Liver (tissue), 9 donors: ENCODE measurements around the gene AKAP13. TPM values are rescaled to one million over a fixed set of nuclear protein-coding genes. Genes with fewer than 3 reads are reported as not detected.

ENCODE experiments used
- DNase-seq: peaks from one replicate; pipeline ENCODE4 v3.0.0-alpha.2; 2017; ENCODE audit warnings: low spot score
- H3K27ac ChIP-seq, 2 donors: one replicate each; pipeline ENCODE4 v1.7.0; 2013; ENCODE audit warnings: inconsistent platforms in 2 of 2, low read length in 2 of 2, control low read depth in 1 of 2, low read depth in 1 of 2, mild to moderate bottlenecking in 1 of 2
- H3K27me3 ChIP-seq, 4 donors: one replicate each; pipeline versions ENCODE4 v1.6.1 to v1.7.0; 2013; ENCODE audit warnings: low read length in 3 of 4, inconsistent platforms in 1 of 4, mild to moderate bottlenecking in 1 of 4, moderate library complexity in 1 of 4; ENCODE audit not compliant: control insufficient read depth in 4 of 4, insufficient read depth in 4 of 4
- H3K36me3 ChIP-seq, 4 donors: one replicate each; pipeline versions ENCODE4 v1.6.1 to v1.7.0; 2013; ENCODE audit warnings: low read length in 3 of 4, mild to moderate bottlenecking in 3 of 4, low read depth in 1 of 4, moderate library complexity in 1 of 4; ENCODE audit not compliant: control insufficient read depth in 4 of 4, insufficient read depth in 3 of 4
- H3K4me1 ChIP-seq, 4 donors: one replicate each; pipeline versions ENCODE4 v1.6.1 to v1.7.0; 2013; ENCODE audit warnings: low read length in 3 of 4, mild to moderate bottlenecking in 3 of 4, moderate library complexity in 1 of 4; ENCODE audit not compliant: control insufficient read depth in 4 of 4, insufficient read depth in 4 of 4
- H3K4me3 ChIP-seq, 3 donors: one replicate each; pipeline versions ENCODE4 v1.6.1 to v1.7.0; 2013; ENCODE audit warnings: low read length in 3 of 3, control low read depth in 1 of 3, low read depth in 1 of 3, mild to moderate bottlenecking in 1 of 3
- H3K9ac ChIP-seq, 2 donors: one replicate each; pipeline ENCODE4 v1.7.0; 2013; ENCODE audit warnings: low read length in 2 of 2, mild to moderate bottlenecking in 2 of 2, moderate library complexity in 2 of 2, control low read depth in 1 of 2, low read depth in 1 of 2
- H3K9me3 ChIP-seq, 4 donors: one replicate each; pipeline versions ENCODE4 v1.6.1 to v1.7.0; 2013; ENCODE audit warnings: low read length in 3 of 4; ENCODE audit not compliant: control insufficient read depth in 4 of 4
- CTCF ChIP-seq: fragments of 150-350 bp; IDR thresholded peaks from 2 replicates; pipeline ENCODE4 v1.5.1; 2017; ENCODE audit warnings: improper control_type of control experiment, low read depth, low read length; ENCODE audit not compliant: missing input control
- EGR1 ChIP-seq, 2 donors: IDR thresholded peaks; 2 replicates each; pipeline ENCODE4 v1.6.1; 2016 to 2018; ENCODE audit warnings: antibody characterized with exemption in 2 of 2, low read depth in 2 of 2
- GABPA ChIP-seq, 2 donors: IDR thresholded peaks in 1 of 2; conservative IDR thresholded peaks in 1 of 2; 2 replicates each; pipeline ENCODE4 v1.6.1; 2016; ENCODE audit warnings: antibody characterized with exemption in 2 of 2, mild to moderate bottlenecking in 1 of 2, moderate library complexity in 1 of 2
- HNF4A ChIP-seq, 2 donors: conservative IDR thresholded peaks; 2 replicates each; pipeline ENCODE4 v1.6.1; 2016; ENCODE audit warnings: antibody characterized with exemption in 2 of 2, mild to moderate bottlenecking in 2 of 2
- HNF4G ChIP-seq: IDR thresholded peaks from 2 replicates; pipeline ENCODE4 v1.6.1; 2016; ENCODE audit warnings: antibody characterized with exemption
- JUND ChIP-seq, 2 donors: IDR thresholded peaks; 2 replicates each; pipeline ENCODE4 v1.6.1; 2016; ENCODE audit warnings: antibody characterized with exemption in 2 of 2
- NR2F2 ChIP-seq: IDR thresholded peaks from 2 replicates; pipeline ENCODE4 v1.6.1; 2016; ENCODE audit warnings: antibody characterized with exemption
- RAD21 ChIP-seq, 2 donors: IDR thresholded peaks; 2 replicates each; pipeline ENCODE4 v1.6.1; 2016; ENCODE audit warnings: antibody characterized with exemption in 2 of 2, mild to moderate bottlenecking in 2 of 2
- REST ChIP-seq: IDR thresholded peaks from 2 replicates; pipeline ENCODE4 v1.6.1; 2016; ENCODE audit warnings: antibody characterized with exemption, mild to moderate bottlenecking
- SP1 ChIP-seq: IDR thresholded peaks from 2 replicates; pipeline ENCODE4 v1.6.1; 2018; ENCODE audit warnings: antibody characterized with exemption, mild to moderate bottlenecking
- TAF1 ChIP-seq: conservative IDR thresholded peaks from 2 replicates; pipeline ENCODE4 v1.6.1; 2016; ENCODE audit warnings: antibody characterized with exemption, mild to moderate bottlenecking
- WGBS: extraction: QIAGEN DNeasy Blood & Tissue Kit; methylation state at CpG from one replicate; pipeline ENCODE4 v1.1.7; 2013; 5-methylcytosine and 5-hydroxymethylcytosine counted together
- polyA plus RNA-seq, 2 donors: library from polyadenylated mRNA; stranded (reverse) in 1 of 2; unstranded in 1 of 2; fragments of 200-250 nt in 1 of 2; fragments of >200 nt in 1 of 2; fragmentation: Nextera tagmentation in 1 of 2; extraction: Ambion mirVana in 1 of 2; gene quantifications; one replicate each; pipeline versions ENCODE4 v1.2.1 to v1.2.3, GENCODE V29; 2013 to 2015
- total RNA-seq, 2 donors: library from RNA; depleted of rRNA; stranded (reverse); fragments of >200 nt; gene quantifications; one replicate each; pipeline ENCODE4 v1.2.3, GENCODE V29; 2014
- TF ChIP-seq, protein P1 (sequence below): IDR thresholded peaks from 2 replicates; pipeline ENCODE4 v1.6.1; 2016; ENCODE audit warnings: antibody characterized with exemption
- TF ChIP-seq, protein P2 (sequence below): IDR thresholded peaks from 2 replicates; pipeline ENCODE4 v1.6.1; 2016; ENCODE audit warnings: antibody characterized with exemption
- TF ChIP-seq, protein P3 (sequence below): IDR thresholded peaks from 2 replicates; pipeline ENCODE4 v1.6.1; 2016; ENCODE audit warnings: antibody characterized with exemption
- donor health status: healthy.
- donor health status: healthy.
- donor health status: healthy.
- donor health status: healthy.
- donor health status: healthy.

AKAP13 gene
- total and polyA plus RNA-seq, 4 donors = 18.6 to 92.3 (median 37.4) TPM

GRCh38 chr15:85520650-85521049, 140.2 kb downstream of the AKAP13 start:
- Histone ChIP-seq H3K27ac (no peak overlapping the region), H3K9ac (no peak overlapping the region), H3K27me3 (no peaks in the 10 kb centered on the region), H3K36me3 (peaks cover 0 to 2% (median 0%) of the 10 kb centered on the region in 4 donors), H3K9me3 (no peaks in the 10 kb centered on the region), H3K4me3 (no peak overlapping the region), H3K4me1 (peaks cover 0 to 3% (median 0%) of the 10 kb centered on the region in 4 donors)
- 74% methylated on average over 3 of the region's 3 CpGs for WGBS
- no peak for TF ChIP-seq SP1
- no peak for TF ChIP-seq REST
- no peak for TF ChIP-seq RAD21 (IDR thresholded peaks at IDR 0.05)
- TF ChIP-seq, protein P1, sequence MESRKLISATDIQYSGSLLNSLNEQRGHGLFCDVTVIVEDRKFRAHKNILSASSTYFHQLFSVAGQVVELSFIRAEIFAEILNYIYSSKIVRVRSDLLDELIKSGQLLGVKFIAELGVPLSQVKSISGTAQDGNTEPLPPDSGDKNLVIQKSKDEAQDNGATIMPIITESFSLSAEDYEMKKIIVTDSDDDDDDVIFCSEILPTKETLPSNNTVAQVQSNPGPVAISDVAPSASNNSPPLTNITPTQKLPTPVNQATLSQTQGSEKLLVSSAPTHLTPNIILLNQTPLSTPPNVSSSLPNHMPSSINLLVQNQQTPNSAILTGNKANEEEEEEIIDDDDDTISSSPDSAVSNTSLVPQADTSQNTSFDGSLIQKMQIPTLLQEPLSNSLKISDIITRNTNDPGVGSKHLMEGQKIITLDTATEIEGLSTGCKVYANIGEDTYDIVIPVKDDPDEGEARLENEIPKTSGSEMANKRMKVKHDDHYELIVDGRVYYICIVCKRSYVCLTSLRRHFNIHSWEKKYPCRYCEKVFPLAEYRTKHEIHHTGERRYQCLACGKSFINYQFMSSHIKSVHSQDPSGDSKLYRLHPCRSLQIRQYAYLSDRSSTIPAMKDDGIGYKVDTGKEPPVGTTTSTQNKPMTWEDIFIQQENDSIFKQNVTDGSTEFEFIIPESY = no peak
- TF ChIP-seq EGR1 (IDR thresholded peaks at IDR 0.05; ENCODE audit: low read depth in 2 of 2) = no peak
- no peak for TF ChIP-seq CTCF
- TF ChIP-seq HNF4A (conservative IDR thresholded peaks at IDR 0.05) = no peak
- TF ChIP-seq NR2F2 = no peak
- no peak for TF ChIP-seq GABPA (IDR thresholded peaks at IDR 0.05 in 1 of 2, conservative IDR thresholded peaks at IDR 0.05 in 1 of 2)
- TF ChIP-seq JUND (IDR thresholded peaks at IDR 0.05) = no peak
- TF ChIP-seq, protein P2, sequence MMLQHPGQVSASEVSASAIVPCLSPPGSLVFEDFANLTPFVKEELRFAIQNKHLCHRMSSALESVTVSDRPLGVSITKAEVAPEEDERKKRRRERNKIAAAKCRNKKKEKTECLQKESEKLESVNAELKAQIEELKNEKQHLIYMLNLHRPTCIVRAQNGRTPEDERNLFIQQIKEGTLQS = no peak
- DNase-seq = no peak

- no peak overlapping the region for H3K27ac ChIP-seq
- no peak overlapping the region for H3K4me3 ChIP-seq
- H3K9me3 ChIP-seq = no peaks in the 10 kb centered on the region
- no peak for DNase-seq
- no peaks in the 10 kb centered on the region for H3K27me3 ChIP-seq
- H3K9ac ChIP-seq = no peak overlapping the region
- peaks cover 0 to 2% (median 0%) of the 10 kb centered on the region in 4 donors for H3K36me3 ChIP-seq
- WGBS = 90% methylated on average over 4 of the region's 4 CpGs
- peaks cover 0 to 3% (median 0%) of the 10 kb centered on the region in 4 donors for H3K4me1 ChIP-seq
- TF ChIP-seq HNF4G = no peak
- TF ChIP-seq EGR1 (IDR thresholded peaks at IDR 0.05; ENCODE audit: low read depth in 2 of 2) = no peak
- TF ChIP-seq, protein P3, sequence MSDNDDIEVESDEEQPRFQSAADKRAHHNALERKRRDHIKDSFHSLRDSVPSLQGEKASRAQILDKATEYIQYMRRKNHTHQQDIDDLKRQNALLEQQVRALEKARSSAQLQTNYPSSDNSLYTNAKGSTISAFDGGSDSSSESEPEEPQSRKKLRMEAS = no peak
- no peak for TF ChIP-seq SP1
- no peak for TF ChIP-seq TAF1
- TF ChIP-seq, protein P2 = no peak
- no peak for TF ChIP-seq NR2F2
- TF ChIP-seq, protein P1 = no peak
- TF ChIP-seq HNF4A (conservative IDR thresholded peaks at IDR 0.05) = no peak
- no peak for TF ChIP-seq REST
- TF ChIP-seq GABPA (IDR thresholded peaks at IDR 0.05 in 1 of 2, conservative IDR thresholded peaks at IDR 0.05 in 1 of 2) = no peak
These were observed 143.1 kb downstream of the AKAP13 start for GRCh38 chr15:85523530-85523929.
